HG03103 (cell line): ENCODE results near the gene NEU3.
"Not testable (repeated sequence)": the region's sequence is repeated elsewhere in the genome, so short reads cannot be mapped to it uniquely, and the experiment has no call there.

Source experiments
- ATAC-seq: cut with Tn5 transposase; IDR thresholded peaks from one replicate; pipeline ENCODE4 v1.9.1; 2021; ENCODE audit warnings: low read depth; ENCODE audit not compliant: unreplicated experiment

Gene NEU3

GRCh38 chr11:74988541-74989259 is at the start of gene NEU3:
Gene NEU3 (plus strand): TSS chr11:74988933. CDS start chr11:74989061, 128 bp downstream.
- ATAC-seq = peak; percentile 79

GRCh38 chr11:74941492-74941891 is 47.2 kb upstream of the NEU3 start:
- ATAC-seq = no peak

- ATAC-seq = no peak
These were observed 46.5 kb upstream of the NEU3 start for GRCh38 chr11:74942073-74942759.

GRCh38 chr11:74948546-74948897 is 40.2 kb upstream of the NEU3 start:
- ATAC-seq = peak; percentile 8

- ATAC-seq = peak; percentile 87
These were observed 39.6 kb upstream of the NEU3 start, which contains the start of the genes SPCS2 and XRRA1 for GRCh38 chr11:74948898-74949752. Gene SPCS2 (plus strand): TSS chr11:74949266. CDS start chr11:74949286, 20 bp downstream. Gene XRRA1 (minus strand): TSS chr11:74949091. CDS start chr11:74940878, 8,213 bp downstream.

- ATAC-seq = no peak
These were observed 39.0 kb upstream of the NEU3 start for GRCh38 chr11:74949753-74950137.

GRCh38 chr11:74950374-74950969 is 38.3 kb upstream of the NEU3 start:
- ATAC-seq = no peak

GRCh38 chr11:74951226-74951625 is 37.5 kb upstream of the NEU3 start:
- no peak for ATAC-seq

GRCh38 chr11:74952752-74953151 is 36.0 kb upstream of the NEU3 start:
- ATAC-seq = no peak

- no peak for ATAC-seq
These were observed 35.3 kb upstream of the NEU3 start for GRCh38 chr11:74953451-74953850.

GRCh38 chr11:74954199-74954598 is 34.5 kb upstream of the NEU3 start:
- ATAC-seq = no peak

- no peak for ATAC-seq
These were observed 32.2 kb upstream of the NEU3 start for GRCh38 chr11:74956397-74957015.

- ATAC-seq = no peak
These were observed 30.6 kb upstream of the NEU3 start for GRCh38 chr11:74957937-74958629.

GRCh38 chr11:74960128-74960527 is 28.6 kb upstream of the NEU3 start:
- not testable (repeated sequence) for ATAC-seq

- no peak for ATAC-seq
These were observed 22.1 kb upstream of the NEU3 start for GRCh38 chr11:74966651-74967050.

GRCh38 chr11:74970852-74971395 is 17.8 kb upstream of the NEU3 start:
- no peak for ATAC-seq

GRCh38 chr11:74971424-74971823 is 17.3 kb upstream of the NEU3 start:
- no peak for ATAC-seq

- no peak for ATAC-seq
These were observed 10.7 kb upstream of the NEU3 start for GRCh38 chr11:74978041-74978440.

GRCh38 chr11:74980634-74981033 is 8.1 kb upstream of the NEU3 start:
- ATAC-seq = no peak
